Measurements from ENCODE around the gene SETD5. TPM values are rescaled to one million over a fixed set of nuclear protein-coding genes. Genes with fewer than 3 reads are reported as not detected.

SETD5 gene
- total RNA-seq, 1 experiment from 2014 or later, result 151 TPM

- BruUV-seq (replicated peaks), result no TSS peak
- Histone ChIP-seq H3K27me3 (replicated peaks; ENCODE audit: insufficient read depth, low read depth, low read length, poor library complexity) (no peaks in the 10 kb centered on the region), H3K4me1 (ENCODE audit: insufficient read depth, low read length, poor library complexity, severe bottlenecking) (no peaks in the 10 kb centered on the region), H3K9me3 (ENCODE audit: low read depth, low read length, poor library complexity, severe bottlenecking) (no peaks in the 10 kb centered on the region), H3K36me3 (ENCODE audit: insufficient read depth, low read length, poor library complexity, severe bottlenecking) (no peaks in the 10 kb centered on the region), H3K4me3 (ENCODE audit: low read depth, low read length, poor library complexity, severe bottlenecking) (no peak overlapping the region), H3K27ac (ENCODE audit: low read depth, low read length, poor library complexity, severe bottlenecking) (no peak overlapping the region)
- TF ChIP-seq EZH2 (IDR thresholded peaks at IDR 0.05; ENCODE audit: borderline replicate concordance, low read depth, low read length, poor library complexity, severe bottlenecking) (no peak), CTCF (conservative IDR thresholded peaks at IDR 0.05; ENCODE audit: low read depth, low read length) (no peak)
- POLR2A ChIA-PET (ENCODE audit: low non-redundant PET), result no interaction called here
- CTCF ChIA-PET, result no interaction called here
- no peak for DNase-seq (ENCODE audit: low spot score)
- intact Hi-C loops (cut with micrococcal nuclease; ENCODE audit: unreplicated experiment), result no loop called here
Observed at GRCh38 chr3:9349321-9350117, 47.9 kb upstream of the SETD5 start.

- no peaks in the 10 kb centered on the region for H3K4me1 ChIP-seq (ENCODE audit: insufficient read depth, low read length, poor library complexity, severe bottlenecking)
- intact Hi-C loops (cut with micrococcal nuclease; ENCODE audit: unreplicated experiment), result no loop called here
- no peak for DNase-seq (ENCODE audit: low spot score)
- H3K27ac ChIP-seq (ENCODE audit: low read depth, low read length, poor library complexity, severe bottlenecking), result no peak overlapping the region
- CTCF ChIA-PET, result no interaction called here
- BruUV-seq (replicated peaks), result no TSS peak
- no peak for TF ChIP-seq EZH2 (IDR thresholded peaks at IDR 0.05; ENCODE audit: borderline replicate concordance, low read depth, low read length, poor library complexity, severe bottlenecking)
- TF ChIP-seq CTCF (conservative IDR thresholded peaks at IDR 0.05; ENCODE audit: low read depth, low read length), result no peak
- no peaks in the 10 kb centered on the region for H3K27me3 ChIP-seq (replicated peaks; ENCODE audit: insufficient read depth, low read depth, low read length, poor library complexity)
- POLR2A ChIA-PET (ENCODE audit: low non-redundant PET), result no interaction called here
- no peaks in the 10 kb centered on the region for H3K9me3 ChIP-seq (ENCODE audit: low read depth, low read length, poor library complexity, severe bottlenecking)
- no peaks in the 10 kb centered on the region for H3K36me3 ChIP-seq (ENCODE audit: insufficient read depth, low read length, poor library complexity, severe bottlenecking)
- H3K4me3 ChIP-seq (ENCODE audit: low read depth, low read length, poor library complexity, severe bottlenecking), result no peak overlapping the region
Observed at GRCh38 chr3:9351709-9352126, 45.7 kb upstream of the SETD5 start.

- Histone ChIP-seq H3K27ac (ENCODE audit: low read depth, low read length, poor library complexity, severe bottlenecking) (no peak overlapping the region), H3K4me3 (ENCODE audit: low read depth, low read length, poor library complexity, severe bottlenecking) (no peak overlapping the region), H3K9me3 (ENCODE audit: low read depth, low read length, poor library complexity, severe bottlenecking) (no peaks in the 10 kb centered on the region), H3K4me1 (ENCODE audit: insufficient read depth, low read length, poor library complexity, severe bottlenecking) (no peaks in the 10 kb centered on the region), H3K36me3 (ENCODE audit: insufficient read depth, low read length, poor library complexity, severe bottlenecking) (no peaks in the 10 kb centered on the region), H3K27me3 (replicated peaks; ENCODE audit: insufficient read depth, low read depth, low read length, poor library complexity) (no peaks in the 10 kb centered on the region)
- DNase-seq (ENCODE audit: low spot score), result peak; percentile 68
- no TSS peak for BruUV-seq (replicated peaks)
- ChIA-PET POLR2A (ENCODE audit: low non-redundant PET) (no interaction called here), CTCF (interaction anchor here (0.5 to 0.8 kb wide), 5 partner anchors 27 to 363 kb away, joined by 3 to 7 read pairs (median 3); no protein-coding TSS in a partner anchor)
- TF ChIP-seq CTCF (conservative IDR thresholded peaks at IDR 0.05; ENCODE audit: low read depth, low read length), result peak; percentile 91
- TF ChIP-seq EZH2 (IDR thresholded peaks at IDR 0.05; ENCODE audit: borderline replicate concordance, low read depth, low read length, poor library complexity, severe bottlenecking), result no peak
- intact Hi-C loops (cut with micrococcal nuclease; ENCODE audit: unreplicated experiment), result loop anchor here (1.0 kb wide), 1 partner anchor 147 kb away; no protein-coding TSS in a partner anchor
Observed at GRCh38 chr3:9352917-9353752, 44.3 kb upstream of the SETD5 start.

All from A673 (cell line).